Skeletal muscle satellite cell (primary cell): ENCODE measurements around the gene CELSR1. TPM values are rescaled to one million over a fixed set of nuclear protein-coding genes. Genes with fewer than 3 reads are reported as not detected.
A peak's percentile ranks its signal among the peaks of the same experiment; 100 is the strongest.

Experiments used
- H3K27me3 ChIP-seq: 2 replicates; pipeline ENCODE4 v1.7.0; 2013; ENCODE audit warnings: low read length; ENCODE audit not compliant: control insufficient read depth, insufficient read depth
- H3K36me3 ChIP-seq: 2 replicates; pipeline ENCODE4 v1.7.0; 2013; ENCODE audit warnings: mild to moderate bottlenecking, control low read depth, low read length; ENCODE audit not compliant: insufficient read depth
- H3K4me1 ChIP-seq: 2 replicates; pipeline ENCODE4 v1.7.0; 2013; ENCODE audit warnings: low read length; ENCODE audit not compliant: control insufficient read depth, insufficient read depth
- H3K4me2 ChIP-seq: 2 replicates; pipeline ENCODE4 v1.7.0; 2013; ENCODE audit warnings: mild to moderate bottlenecking, low read length
- H3K4me3 ChIP-seq: 2 replicates; pipeline ENCODE4 v1.7.0; 2013; ENCODE audit warnings: low read length
- H3K9ac ChIP-seq: 2 replicates; pipeline ENCODE4 v1.7.0; 2013; ENCODE audit warnings: mild to moderate bottlenecking, low read depth, low read length, moderate library complexity
- H3K9me3 ChIP-seq: replicated peaks from 2 replicates; pipeline ENCODE4 v1.7.0; 2013; ENCODE audit warnings: mild to moderate bottlenecking, control low read depth, low read length
- total RNA-seq: library from RNA; depleted of rRNA; stranded (reverse); fragments of >200 nt; gene quantifications from 2 replicates; pipeline ENCODE4 v1.2.3, GENCODE V29; 2012; rRNA removed

Gene CELSR1, protein sequence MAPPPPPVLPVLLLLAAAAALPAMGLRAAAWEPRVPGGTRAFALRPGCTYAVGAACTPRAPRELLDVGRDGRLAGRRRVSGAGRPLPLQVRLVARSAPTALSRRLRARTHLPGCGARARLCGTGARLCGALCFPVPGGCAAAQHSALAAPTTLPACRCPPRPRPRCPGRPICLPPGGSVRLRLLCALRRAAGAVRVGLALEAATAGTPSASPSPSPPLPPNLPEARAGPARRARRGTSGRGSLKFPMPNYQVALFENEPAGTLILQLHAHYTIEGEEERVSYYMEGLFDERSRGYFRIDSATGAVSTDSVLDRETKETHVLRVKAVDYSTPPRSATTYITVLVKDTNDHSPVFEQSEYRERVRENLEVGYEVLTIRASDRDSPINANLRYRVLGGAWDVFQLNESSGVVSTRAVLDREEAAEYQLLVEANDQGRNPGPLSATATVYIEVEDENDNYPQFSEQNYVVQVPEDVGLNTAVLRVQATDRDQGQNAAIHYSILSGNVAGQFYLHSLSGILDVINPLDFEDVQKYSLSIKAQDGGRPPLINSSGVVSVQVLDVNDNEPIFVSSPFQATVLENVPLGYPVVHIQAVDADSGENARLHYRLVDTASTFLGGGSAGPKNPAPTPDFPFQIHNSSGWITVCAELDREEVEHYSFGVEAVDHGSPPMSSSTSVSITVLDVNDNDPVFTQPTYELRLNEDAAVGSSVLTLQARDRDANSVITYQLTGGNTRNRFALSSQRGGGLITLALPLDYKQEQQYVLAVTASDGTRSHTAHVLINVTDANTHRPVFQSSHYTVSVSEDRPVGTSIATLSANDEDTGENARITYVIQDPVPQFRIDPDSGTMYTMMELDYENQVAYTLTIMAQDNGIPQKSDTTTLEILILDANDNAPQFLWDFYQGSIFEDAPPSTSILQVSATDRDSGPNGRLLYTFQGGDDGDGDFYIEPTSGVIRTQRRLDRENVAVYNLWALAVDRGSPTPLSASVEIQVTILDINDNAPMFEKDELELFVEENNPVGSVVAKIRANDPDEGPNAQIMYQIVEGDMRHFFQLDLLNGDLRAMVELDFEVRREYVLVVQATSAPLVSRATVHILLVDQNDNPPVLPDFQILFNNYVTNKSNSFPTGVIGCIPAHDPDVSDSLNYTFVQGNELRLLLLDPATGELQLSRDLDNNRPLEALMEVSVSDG (N-terminal part only)
- total RNA-seq = under 0.01 and 0.25 TPM in 2 replicates

DNA sequence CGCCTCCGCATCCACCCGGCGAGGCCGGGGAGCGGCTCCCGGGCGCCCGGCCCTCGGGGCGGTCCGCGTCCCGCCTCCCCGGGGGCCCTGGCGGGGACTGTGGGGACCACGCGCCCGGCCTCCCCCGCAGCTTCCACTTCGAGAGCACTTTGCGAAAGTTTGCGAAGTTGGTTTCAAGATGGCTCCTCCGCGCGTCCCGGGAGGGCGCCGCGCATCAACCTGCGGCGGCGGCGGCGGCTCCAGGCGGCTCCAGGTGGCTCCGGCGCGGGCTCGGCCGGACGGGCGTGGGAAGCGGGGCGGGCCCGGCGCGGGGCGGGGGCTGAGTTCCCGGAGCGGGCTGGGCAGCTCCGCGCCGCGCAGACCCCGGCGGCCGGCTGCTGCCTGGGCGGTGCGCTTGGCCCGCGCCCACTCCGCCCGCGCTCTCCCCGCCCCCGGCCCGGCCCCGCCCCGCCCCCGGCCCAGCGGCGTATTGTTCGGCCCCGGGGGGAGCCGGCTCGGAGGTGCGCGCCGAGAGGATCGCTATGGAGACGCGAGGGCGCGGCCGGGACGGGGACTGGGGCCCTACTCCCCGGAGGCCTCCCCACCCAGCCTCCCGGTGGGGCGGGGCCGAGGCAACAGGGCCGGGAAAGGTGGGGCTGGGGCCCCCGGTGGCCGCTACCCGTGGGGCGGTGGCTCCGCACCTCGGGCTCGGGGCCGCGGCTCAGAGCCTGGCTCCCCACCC lies at the start of gene CELSR1:
Gene CELSR1, minus strand, starts transcription at position 396 of the 721 bp plus-strand sequence. CDS start 450 bp downstream, outside the sequence.
- Histone ChIP-seq H3K4me1 (peaks cover 9% of the 10 kb centered on the region), H3K27me3 (peaks cover 48% of the 10 kb centered on the region), H3K36me3 (no peaks in the 10 kb centered on the region), H3K4me2 (peak within 1 kb of the TSS; percentile 79), H3K4me3 (peak within 1 kb of the TSS; percentile 32), H3K9me3 (no peaks in the 10 kb centered on the region), H3K9ac (no peak within 1 kb of the TSS)

DNA sequence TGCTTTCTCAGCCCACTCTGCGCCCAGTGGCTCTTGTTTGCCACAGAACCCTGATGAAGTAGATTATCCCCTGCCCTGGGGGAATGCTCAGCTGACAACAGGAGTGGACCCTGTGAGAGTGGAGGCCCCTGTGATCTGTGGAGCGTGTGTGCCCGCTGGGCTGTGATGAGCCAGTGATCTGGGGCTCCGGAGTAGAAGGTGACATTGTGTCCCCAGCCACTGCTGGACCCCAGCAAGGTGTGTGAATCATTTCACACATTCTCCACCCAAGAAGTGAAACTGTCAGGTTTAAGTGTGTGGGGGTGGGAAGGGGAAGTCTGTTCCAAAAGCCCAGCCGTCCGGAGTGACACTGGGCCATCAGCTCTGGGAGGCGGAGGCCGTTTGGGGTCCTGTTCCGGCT lies 49.6 kb upstream of the CELSR1 start:
- H3K4me2 ChIP-seq = no peak overlapping the region
- H3K36me3 ChIP-seq = no peaks in the 10 kb centered on the region
- no peaks in the 10 kb centered on the region for H3K9me3 ChIP-seq
- H3K4me1 ChIP-seq = peaks cover 3% of the 10 kb centered on the region
- H3K27me3 ChIP-seq = no peaks in the 10 kb centered on the region
- H3K9ac ChIP-seq = no peak overlapping the region
- no peak overlapping the region for H3K4me3 ChIP-seq

- Histone ChIP-seq H3K4me3 (no peak overlapping the region), H3K36me3 (no peaks in the 10 kb centered on the region), H3K9me3 (no peaks in the 10 kb centered on the region), H3K9ac (no peak overlapping the region), H3K4me2 (no peak overlapping the region), H3K4me1 (no peaks in the 10 kb centered on the region), H3K27me3 (no peaks in the 10 kb centered on the region)
These were observed 49.2 kb upstream of the CELSR1 start for GRCh38 chr22:46586531-46587011.

GRCh38 chr22:46586123-46586519 lies 48.7 kb upstream of the CELSR1 start:
- no peaks in the 10 kb centered on the region for H3K27me3 ChIP-seq
- no peak overlapping the region for H3K4me2 ChIP-seq
- no peak overlapping the region for H3K9ac ChIP-seq
- H3K9me3 ChIP-seq = no peaks in the 10 kb centered on the region
- no peaks in the 10 kb centered on the region for H3K36me3 ChIP-seq
- no peaks in the 10 kb centered on the region for H3K4me1 ChIP-seq
- H3K4me3 ChIP-seq = no peak overlapping the region

GRCh38 chr22:46585340-46586122 lies 48.1 kb upstream of the CELSR1 start:
- Histone ChIP-seq H3K9me3 (no peaks in the 10 kb centered on the region), H3K27me3 (no peaks in the 10 kb centered on the region), H3K36me3 (no peaks in the 10 kb centered on the region), H3K9ac (no peak overlapping the region), H3K4me1 (no peaks in the 10 kb centered on the region), H3K4me2 (no peak overlapping the region), H3K4me3 (no peak overlapping the region)

DNA sequence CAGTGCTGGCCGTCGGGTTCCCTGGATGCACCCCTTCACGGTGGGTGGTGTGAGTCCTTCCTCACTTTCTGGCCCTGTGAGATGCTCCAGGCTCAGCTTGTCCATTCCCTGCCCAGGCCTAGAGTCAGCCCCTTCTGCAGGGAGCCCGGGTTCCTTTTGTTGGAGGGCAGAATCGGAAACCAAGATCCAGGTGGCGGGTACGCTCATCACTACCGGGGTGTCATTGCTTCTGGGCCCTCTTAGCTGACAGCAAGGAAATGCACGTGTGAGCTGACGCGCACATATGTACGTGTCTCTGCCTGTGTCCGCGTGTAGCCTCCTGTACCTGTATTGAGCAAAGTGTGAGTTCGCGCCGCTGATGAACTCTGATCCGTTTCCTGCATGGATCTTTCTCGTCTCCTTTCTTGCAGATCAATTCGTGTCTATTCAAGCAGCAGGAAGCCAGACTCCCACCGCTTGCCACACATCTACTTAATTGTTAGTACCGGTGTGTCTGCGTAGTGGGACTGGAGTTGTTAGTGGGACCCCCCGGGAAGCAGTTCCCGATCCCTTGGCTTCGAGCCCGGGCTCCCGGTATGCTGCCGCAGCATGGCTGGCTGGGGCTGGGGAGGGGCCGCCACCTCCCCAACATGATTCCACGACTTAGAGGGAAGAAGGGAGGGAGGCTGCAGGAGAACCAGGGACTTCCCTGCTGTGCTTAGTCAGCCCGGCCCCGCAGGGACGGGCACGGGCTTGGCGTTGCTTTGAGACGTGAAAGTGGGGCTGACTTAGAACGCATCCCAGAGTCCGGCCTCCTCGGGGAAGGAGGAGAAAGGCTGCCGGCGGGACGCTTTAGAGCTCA lies 46.9 kb upstream of the CELSR1 start:
- no peak overlapping the region for H3K4me3 ChIP-seq
- no peaks in the 10 kb centered on the region for H3K4me1 ChIP-seq
- H3K9ac ChIP-seq = no peak overlapping the region
- no peaks in the 10 kb centered on the region for H3K9me3 ChIP-seq
- no peaks in the 10 kb centered on the region for H3K27me3 ChIP-seq
- H3K4me2 ChIP-seq = no peak overlapping the region
- H3K36me3 ChIP-seq = no peaks in the 10 kb centered on the region

GRCh38 chr22:46583571-46583970 lies 46.2 kb upstream of the CELSR1 start:
- no peak overlapping the region for H3K9ac ChIP-seq
- no peak overlapping the region for H3K4me2 ChIP-seq
- H3K4me1 ChIP-seq = peaks cover 3% of the 10 kb centered on the region
- H3K4me3 ChIP-seq = no peak overlapping the region
- H3K27me3 ChIP-seq = no peaks in the 10 kb centered on the region
- no peaks in the 10 kb centered on the region for H3K9me3 ChIP-seq
- H3K36me3 ChIP-seq = no peaks in the 10 kb centered on the region

- H3K4me3 ChIP-seq = no peak overlapping the region
- peaks cover 13% of the 10 kb centered on the region for H3K4me1 ChIP-seq
- H3K4me2 ChIP-seq = no peak overlapping the region
- H3K36me3 ChIP-seq = no peaks in the 10 kb centered on the region
- no peaks in the 10 kb centered on the region for H3K27me3 ChIP-seq
- no peaks in the 10 kb centered on the region for H3K9me3 ChIP-seq
- no peak overlapping the region for H3K9ac ChIP-seq
These were observed 45.0 kb upstream of the CELSR1 start for GRCh38 chr22:46582281-46582933.

DNA sequence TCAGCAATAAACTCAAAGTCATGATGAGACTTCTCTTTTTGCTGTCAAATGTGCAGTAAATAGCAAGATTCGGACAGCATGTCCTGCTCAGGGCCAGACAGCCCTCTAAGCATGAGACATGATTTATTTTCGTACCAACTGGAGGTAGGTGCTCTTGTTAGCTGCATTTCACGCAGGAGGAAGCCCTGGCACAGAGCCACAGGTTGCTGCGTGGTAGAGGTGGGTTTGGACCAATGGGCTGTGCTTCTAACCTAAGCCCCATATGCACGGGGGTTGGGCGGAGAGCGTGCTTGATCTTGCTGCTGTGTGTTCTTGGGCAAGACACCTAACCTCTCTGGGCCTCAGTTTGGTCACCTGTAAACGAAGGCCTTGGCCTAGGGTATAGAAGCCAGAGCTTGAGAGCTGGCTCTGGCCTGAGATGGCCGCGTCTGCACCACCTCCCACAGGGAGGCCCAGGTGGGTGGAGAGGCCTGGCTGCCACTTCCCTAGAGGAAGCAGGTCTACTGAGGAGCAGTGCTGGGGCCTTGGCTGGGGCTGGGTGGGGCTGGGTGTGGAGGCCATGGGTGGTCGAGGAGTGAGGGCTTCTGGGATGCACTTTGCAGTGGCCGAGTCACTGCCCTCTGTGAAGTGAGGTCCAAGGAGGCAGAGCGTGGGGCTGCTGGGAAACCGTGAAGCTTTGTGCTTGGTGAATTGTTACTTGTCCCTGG lies 44.3 kb upstream of the CELSR1 start:
- Histone ChIP-seq H3K4me2 (no peak overlapping the region), H3K36me3 (no peaks in the 10 kb centered on the region), H3K4me3 (no peak overlapping the region), H3K9ac (no peak overlapping the region), H3K9me3 (no peaks in the 10 kb centered on the region), H3K27me3 (no peaks in the 10 kb centered on the region), H3K4me1 (peaks cover 13% of the 10 kb centered on the region)
